Endothelial cell of umbilical vein (primary cell): ENCODE results near the gene DENND1B.

Experiments used
- CTCF ChIP-seq, 2 donors: IDR thresholded peaks; 1 replicate in 1 of 2; 2 replicates in 1 of 2; pipeline ENCODE4 v1.5.1; 2011; ENCODE audit warnings: low read length in 2 of 2, mild to moderate bottlenecking in 2 of 2, moderate library complexity in 2 of 2, control low read depth in 1 of 2, inconsistent platforms in 1 of 2, low read depth in 1 of 2; ENCODE audit not compliant: insufficient read depth in 1 of 2; ENCODE audit errors: extremely low read depth in 1 of 2
- EZH2 ChIP-seq: IDR thresholded peaks from 2 replicates; pipeline ENCODE4 v1.6.1; 2012; ENCODE audit warnings: borderline replicate concordance, low read depth, mild to moderate bottlenecking, moderate library complexity, low read length, inconsistent platforms; ENCODE audit not compliant: severe bottlenecking
- GATA2 ChIP-seq: IDR thresholded peaks from 2 replicates; pipeline ENCODE4 v1.7.0; 2011; ENCODE audit warnings: low read depth, mild to moderate bottlenecking, moderate library complexity, mixed read lengths, low read length; ENCODE audit not compliant: insufficient read length, insufficient read depth
- POLR2A ChIP-seq: IDR thresholded peaks from 2 replicates; pipeline ENCODE4 v1.6.1; 2012; ENCODE audit warnings: low read depth, mild to moderate bottlenecking, control low read depth, low read length
- POLR2AphosphoS5 ChIP-seq: IDR thresholded peaks from 2 replicates; pipeline ENCODE4 v1.6.1; 2012; ENCODE audit warnings: low read depth, mild to moderate bottlenecking, control low read depth, low read length, moderate library complexity; ENCODE audit not compliant: insufficient read depth

- no peak for TF ChIP-seq POLR2A
- TF ChIP-seq POLR2AphosphoS5, result no peak
- no peak for TF ChIP-seq CTCF (IDR thresholded peaks at IDR 0.05; ENCODE audit: extremely low read depth in 1 of 2, insufficient read depth in 1 of 2, low read depth in 1 of 2, low read length in 2 of 2)
- no peak for TF ChIP-seq EZH2
- TF ChIP-seq GATA2, result no peak
These were observed 143.3 kb downstream of the DENND1B start for GRCh38 chr1:197632005-197632404.
